Gastroesophageal sphincter (tissue), 3 donors: ENCODE data around the gene LAMA4.

Source experiments
- EP300 ChIP-seq: sonication (generic); formaldehyde crosslinking; IDR thresholded peaks from one replicate; pipeline ENCODE4 v1.6.1; 2017; ENCODE audit warnings: antibody characterized with exemption, mild to moderate bottlenecking
- POLR2A ChIP-seq, 2 donors: fragments of 450-650 bp; IDR thresholded peaks; one replicate each; pipeline ENCODE4 v1.6.1; 2017; ENCODE audit warnings: antibody characterized with exemption in 2 of 2, mild to moderate bottlenecking in 2 of 2, moderate library complexity in 1 of 2
- TF ChIP-seq, protein P1 (sequence below), 4 experiments: fragments of 200-600 bp in 2 of 4; fragments of 450-650 bp in 2 of 4; sonication (generic) in 1 of 4; IDR thresholded peaks; one replicate each; pipeline ENCODE4 v1.5.1; 2017 to 2019; ENCODE audit warnings: antibody characterized with exemption in 4 of 4, mild to moderate bottlenecking in 2 of 4, moderate library complexity in 2 of 4

DNA sequence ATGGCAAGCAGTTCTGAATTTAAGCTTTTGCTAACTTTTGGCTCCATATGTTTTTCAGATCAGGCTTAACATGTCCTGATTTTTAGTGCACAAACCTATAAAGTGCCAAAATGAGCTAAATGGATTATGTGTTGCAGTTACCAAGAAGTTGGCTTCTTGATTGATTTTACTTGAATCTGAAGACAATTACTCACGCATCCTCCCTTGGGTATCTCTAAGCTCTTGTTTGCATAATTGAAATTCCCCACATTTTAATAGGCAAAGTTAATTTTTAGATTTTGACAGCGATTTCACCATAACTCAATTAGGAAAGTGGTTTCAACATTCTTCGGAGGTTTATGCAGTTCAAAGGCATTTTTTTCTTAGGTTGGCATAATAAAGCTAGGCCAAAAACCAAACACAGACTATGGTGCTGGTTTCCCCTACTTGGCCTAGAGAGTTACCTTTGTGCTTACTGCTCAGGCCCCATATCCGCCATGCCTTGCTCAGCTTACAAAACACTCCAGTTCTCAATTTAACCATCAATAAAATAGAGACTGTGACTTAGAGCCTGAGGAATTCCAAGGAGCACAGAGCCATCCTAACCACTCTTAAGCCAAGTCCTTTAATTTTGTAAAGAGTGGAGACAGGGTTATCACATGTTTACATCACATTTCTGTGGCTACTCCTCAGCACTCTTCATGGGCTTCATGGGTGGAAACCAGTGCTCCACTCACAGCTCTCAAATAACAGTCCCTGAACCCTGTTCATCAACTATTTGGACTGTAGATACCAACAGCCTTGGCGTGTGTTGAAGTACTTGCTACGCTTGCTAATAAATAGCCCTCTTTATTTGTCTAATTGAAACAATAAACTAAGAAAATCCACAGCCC, 32.1 kb downstream of the LAMA4 start:
- TF ChIP-seq POLR2A (IDR thresholded peaks at IDR 0.05) (no peak), EP300 (no peak)
- TF ChIP-seq, protein P1, sequence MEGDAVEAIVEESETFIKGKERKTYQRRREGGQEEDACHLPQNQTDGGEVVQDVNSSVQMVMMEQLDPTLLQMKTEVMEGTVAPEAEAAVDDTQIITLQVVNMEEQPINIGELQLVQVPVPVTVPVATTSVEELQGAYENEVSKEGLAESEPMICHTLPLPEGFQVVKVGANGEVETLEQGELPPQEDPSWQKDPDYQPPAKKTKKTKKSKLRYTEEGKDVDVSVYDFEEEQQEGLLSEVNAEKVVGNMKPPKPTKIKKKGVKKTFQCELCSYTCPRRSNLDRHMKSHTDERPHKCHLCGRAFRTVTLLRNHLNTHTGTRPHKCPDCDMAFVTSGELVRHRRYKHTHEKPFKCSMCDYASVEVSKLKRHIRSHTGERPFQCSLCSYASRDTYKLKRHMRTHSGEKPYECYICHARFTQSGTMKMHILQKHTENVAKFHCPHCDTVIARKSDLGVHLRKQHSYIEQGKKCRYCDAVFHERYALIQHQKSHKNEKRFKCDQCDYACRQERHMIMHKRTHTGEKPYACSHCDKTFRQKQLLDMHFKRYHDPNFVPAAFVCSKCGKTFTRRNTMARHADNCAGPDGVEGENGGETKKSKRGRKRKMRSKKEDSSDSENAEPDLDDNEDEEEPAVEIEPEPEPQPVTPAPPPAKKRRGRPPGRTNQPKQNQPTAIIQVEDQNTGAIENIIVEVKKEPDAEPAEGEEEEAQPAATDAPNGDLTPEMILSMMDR (IDR thresholded peaks at IDR 0.05) = no peak
